B cell (primary cell): ENCODE measurements around the gene CDCA7L. TPM values are rescaled to one million over a fixed set of nuclear protein-coding genes. Genes with fewer than 3 reads are reported as not detected.

ENCODE experiments used
- ATAC-seq: fragments of 200-7000 bp; cut with Tn5 transposase; one replicate; pipeline ENCODE4 v1.10.0; 2021; ENCODE audit warnings: low read depth, mild to moderate bottlenecking, moderate number of reproducible peaks, moderate library complexity
- CTCF ChIA-PET: fragments of 350-600 bp; sonication (Branson Sonifier 250); formaldehyde crosslinking; loops from one replicate; lab custom pipeline; 2021; ENCODE audit warnings: antibody characterized with exemption, inconsistent platforms; lab: Charles Lee
- POLR2A ChIA-PET: fragments of 350-600 bp; sonication (Branson Sonifier 250); formaldehyde crosslinking; loops from one replicate; lab custom pipeline; 2021; ENCODE audit warnings: antibody characterized with exemption; lab: Charles Lee
- DNase-seq: peaks from one replicate; pipeline ENCODE4 v3.0.0; 2013
- H2AFZ ChIP-seq: 2 replicates; pipeline ENCODE4 v1.6.1; 2012; ENCODE audit warnings: mild to moderate bottlenecking, low read depth, low read length; ENCODE audit not compliant: insufficient read depth, poor library complexity, severe bottlenecking
- H3K27ac ChIP-seq, 2 donors: 1 replicate in 1 of 2; 2 replicates in 1 of 2; pipeline ENCODE4 v1.5.1; 2012 to 2013; ENCODE audit warnings: low read length in 2 of 2, mild to moderate bottlenecking in 2 of 2, moderate library complexity in 1 of 2
- H3K27me3 ChIP-seq, 4 experiments: fragments of 200-600 bp in 1 of 4; sonication (generic) in 1 of 4; replicated peaks in 1 of 4; 1 replicate in 2 of 4; 2 replicates in 2 of 4; pipeline versions ENCODE4 v1.6.1 to v1.7.0; 2013 to 2016; ENCODE audit warnings: low read length in 3 of 4, mild to moderate bottlenecking in 2 of 4, mixed read lengths in 1 of 4, moderate library complexity in 1 of 4; ENCODE audit not compliant: insufficient read depth in 4 of 4, control insufficient read depth in 3 of 4; ENCODE audit errors: control extremely low read depth in 1 of 4
- H3K36me3 ChIP-seq, 2 experiments: replicated peaks in 1 of 2; 1 replicate in 1 of 2; 2 replicates in 1 of 2; pipeline versions ENCODE4 v1.6.1 to v1.7.1; 2013; ENCODE audit warnings: low read length in 1 of 2; ENCODE audit not compliant: insufficient read depth in 2 of 2, control insufficient read depth in 1 of 2; ENCODE audit errors: control extremely low read depth in 1 of 2, extremely low read depth in 1 of 2
- H3K4me1 ChIP-seq, 2 donors: fragments of 200-600 bp in 1 of 2; sonication (generic) in 1 of 2; 1 replicate in 1 of 2; 2 replicates in 1 of 2; pipeline versions ENCODE4 v1.5.1 to v1.6.1; 2013 to 2017; ENCODE audit warnings: low read length in 2 of 2; ENCODE audit not compliant: control insufficient read depth in 2 of 2, insufficient read depth in 2 of 2
- H3K4me2 ChIP-seq: replicated peaks from 2 replicates; pipeline ENCODE3; 2012; ENCODE audit warnings: mild to moderate bottlenecking, low read depth, low read length; ENCODE audit not compliant: poor library complexity, severe bottlenecking
- H3K4me3 ChIP-seq, 5 experiments: fragments of 200-600 bp in 1 of 5; sonication (generic) in 1 of 5; 1 replicate in 3 of 5; 2 replicates in 2 of 5; pipeline versions ENCODE4 v1.5.1 to v1.7.0; 2011 to 2016; ENCODE audit warnings: low read length in 4 of 5, mild to moderate bottlenecking in 4 of 5, low read depth in 2 of 5, control low read depth in 1 of 5, moderate library complexity in 1 of 5; ENCODE audit not compliant: insufficient read depth in 1 of 5; ENCODE audit errors: control extremely low read depth in 1 of 5, extremely low read depth in 1 of 5
- H3K79me2 ChIP-seq: fragments of 200-600 bp; sonication (generic); one replicate; pipeline ENCODE4 v1.6.0; 2016; ENCODE audit warnings: low read length; ENCODE audit not compliant: control insufficient read depth, insufficient read depth
- H3K9ac ChIP-seq: fragments of 200-600 bp; sonication (generic); 2 replicates; pipeline ENCODE4 v1.6.1; 2017; ENCODE audit warnings: mild to moderate bottlenecking, low read length, moderate library complexity
- H3K9me3 ChIP-seq, 3 donors: one replicate each; pipeline versions ENCODE4 v1.6.1 to v1.7.1; 2013; ENCODE audit warnings: low read length in 2 of 3; ENCODE audit not compliant: control insufficient read depth in 2 of 3, insufficient read depth in 1 of 3; ENCODE audit errors: control extremely low read depth in 1 of 3
- H4K20me1 ChIP-seq: 2 replicates; pipeline ENCODE4 v1.6.0; 2012; ENCODE audit warnings: mild to moderate bottlenecking, low read length; ENCODE audit not compliant: insufficient read depth, control insufficient read depth, poor library complexity, severe bottlenecking
- H3K27ac Mint-ChIP-seq: one replicate; pipeline ENCODE4 v1.8.0; 2021; ENCODE audit warnings: mixed read lengths
- H3K27me3 Mint-ChIP-seq: one replicate; pipeline ENCODE4 v1.8.0; 2021; ENCODE audit warnings: mixed read lengths
- H3K4me1 Mint-ChIP-seq: one replicate; pipeline ENCODE4 v1.8.0; 2021; ENCODE audit warnings: mixed read lengths
- H3K4me3 Mint-ChIP-seq: one replicate; pipeline ENCODE4 v1.8.0; 2021; ENCODE audit warnings: mixed read lengths
- H3K9me3 Mint-ChIP-seq: one replicate; pipeline ENCODE4 v1.8.0; 2022; ENCODE audit warnings: mixed read lengths; ENCODE audit not compliant: insufficient read depth
- CTCF ChIP-seq: fragments of 200-600 bp; IDR thresholded peaks from one replicate; pipeline ENCODE4 v1.8.0; 2022; ENCODE audit warnings: antibody characterized with exemption, mild to moderate bottlenecking
- EZH2 ChIP-seq: IDR thresholded peaks from 2 replicates; pipeline ENCODE4 v1.6.1; 2012; ENCODE audit warnings: borderline replicate concordance, low read depth, mild to moderate bottlenecking, moderate library complexity, low read length; ENCODE audit not compliant: insufficient read depth, poor library complexity, severe bottlenecking
- WGBS: methylation state at CpG from one replicate; pipeline ENCODE4 v1.1.5; 2013; ENCODE audit warnings: missing lambda C conversion rate; ENCODE audit not compliant: insufficient coverage; 5-methylcytosine and 5-hydroxymethylcytosine counted together
- intact Hi-C: fragments of 100-400 bp; cut with micrococcal nuclease; formaldehyde crosslinking; loops from one replicate; pipeline ENCODE4 v1.10.0; 2022
- polyA plus RNA-seq: library from polyadenylated mRNA; depleted of rRNA; stranded (reverse); fragments of >200 nt; gene quantifications from 2 replicates; pipeline ENCODE4 v1.2.3, GENCODE V29; 2012
- total RNA-seq, 2 donors: library from RNA; stranded (reverse); fragments of 120-200 nt in 1 of 2; gene quantifications; 1 replicate in 1 of 2; 2 replicates in 1 of 2; pipeline versions ENCODE4 v1.2.3 to v1.2.4, GENCODE V29; 2013 to 2022

Gene CDCA7L
- total and polyA plus RNA-seq, 2 donors (not counting 1 experiment from before 2014, with no cell fraction given): 84.0 to 129 TPM

GRCh38 chr7:21965291-21965690 is 19.6 kb upstream of the CDCA7L start:
- H2AFZ ChIP-seq: no peak overlapping the region
- H3K27ac ChIP-seq: peak overlapping the region; percentile 80 to 85
- ATAC-seq (no peak), DNase-seq (peak; percentile 39)
- H3K4me1 ChIP-seq: peaks cover 52 to 55% of the 10 kb centered on the region in 2 donors
- H3K79me2 ChIP-seq: peaks cover 4% of the 10 kb centered on the region
- Mint-ChIP-seq H3K4me3 (peak overlapping the region; percentile 79), H3K27ac (peak overlapping the region; percentile 93), H3K27me3 (no peaks in the 10 kb centered on the region), H3K4me1 (peaks cover 59% of the 10 kb centered on the region), H3K9me3 (no peaks in the 10 kb centered on the region)
- POLR2A ChIA-PET: interaction anchor here (4.0 kb wide), 1 partner anchor 20 kb away, joined by 19 read pairs; the partner anchor contains the start of gene CDCA7L
- peak overlapping the region; percentile 64 for H3K4me2 ChIP-seq
- H3K4me3 ChIP-seq: no peak overlapping the region
- no peaks in the 10 kb centered on the region for H3K9me3 ChIP-seq
- CTCF ChIA-PET: interaction anchor here (1.1 to 1.8 kb wide), 3 partner anchors 20 to 46 kb away, joined by 3 to 5 read pairs (median 3); no protein-coding TSS in a partner anchor
- no peaks in the 10 kb centered on the region for H4K20me1 ChIP-seq
- 86% methylated on average over 1 of the region's 1 CpG for WGBS
- no peak overlapping the region for H3K9ac ChIP-seq
- no peaks in the 10 kb centered on the region for H3K36me3 ChIP-seq
- H3K27me3 ChIP-seq: no peaks in the 10 kb centered on the region
- intact Hi-C loops: loop anchor here (5.0 kb wide), 1 partner anchor 608 kb away; no protein-coding TSS in a partner anchor
- TF ChIP-seq EZH2: no peak
- TF ChIP-seq CTCF: no peak

- POLR2A ChIA-PET: interaction anchor here (0.6 to 4.0 kb wide), 2 partner anchors 15 to 18 kb away, joined by 3 to 19 read pairs; partner anchors contain the start of gene CDCA7L
- peaks cover 55% of the 10 kb centered on the region for H3K4me1 Mint-ChIP-seq
- Histone ChIP-seq H3K79me2 (no peaks in the 10 kb centered on the region), H3K9me3 (no peaks in the 10 kb centered on the region), H3K27me3 (no peaks in the 10 kb centered on the region), H3K4me2 (no peak overlapping the region), H3K4me1 (peaks cover 47 to 50% of the 10 kb centered on the region in 2 donors), H4K20me1 (no peaks in the 10 kb centered on the region), H2AFZ (no peak overlapping the region), H3K4me3 (no peak overlapping the region), H3K27ac (no peak overlapping the region), H3K36me3 (no peaks in the 10 kb centered on the region), H3K9ac (no peak overlapping the region)
- CTCF ChIA-PET: interaction anchor here (1.3 kb wide), 1 partner anchor 17 kb away, joined by 5 read pairs; the partner anchor contains the start of gene CDCA7L
- no peaks in the 10 kb centered on the region for H3K9me3 Mint-ChIP-seq
- DNase-seq (no peak), ATAC-seq (no peak)
- H3K27ac Mint-ChIP-seq: no peak overlapping the region
- H3K27me3 Mint-ChIP-seq: no peaks in the 10 kb centered on the region
- 100% methylated on average over 3 of the region's 9 CpGs for WGBS
- no peak overlapping the region for H3K4me3 Mint-ChIP-seq
- TF ChIP-seq EZH2: no peak
- intact Hi-C loops: no loop called here
These were observed 17.0 kb upstream of the CDCA7L start for GRCh38 chr7:21962677-21963076.
